ENCODE measurements around the gene CLEC18B.
"Not testable (repeated sequence)": the region's sequence is repeated elsewhere in the genome, so short reads cannot be mapped to it uniquely, and the experiment has no call there.

The CLEC18B gene

GRCh38 chr16:74443624-74444346, 22.5 kb upstream of the CLEC18B start:
- DNase-seq = not testable (repeated sequence)

- DNase-seq = peak; percentile 51 to 67 (median 54)
Observed at GRCh38 chr16:74439685-74440084, 18.4 kb upstream of the CLEC18B start.

GRCh38 chr16:74438492-74438979, 17.3 kb upstream of the CLEC18B start:
- no peak for DNase-seq

GRCh38 chr16:74431516-74431915, 10.2 kb upstream of the CLEC18B start:
- DNase-seq = no peak

GRCh38 chr16:74430036-74430712, 8.9 kb upstream of the CLEC18B start:
- DNase-seq = peak; percentile 41 to 52 (median 44)

GRCh38 chr16:74428493-74428892, 7.2 kb upstream of the CLEC18B start:
- not testable (repeated sequence) for DNase-seq

GRCh38 chr16:74425751-74426150, 4.5 kb upstream of the CLEC18B start:
- not testable (repeated sequence) for DNase-seq

- DNase-seq = not testable (repeated sequence)
Observed at GRCh38 chr16:74423721-74424120, 2.4 kb upstream of the CLEC18B start.

- DNase-seq = not testable (repeated sequence)
Observed at GRCh38 chr16:74422086-74422485, 808 bp upstream of the CLEC18B start.

GRCh38 chr16:74421482-74421785, 156 bp upstream of the CLEC18B start:
- not testable (repeated sequence) for DNase-seq

- DNase-seq = not testable (repeated sequence)
Observed at GRCh38 chr16:74419811-74420210, 1.5 kb downstream of the CLEC18B start.

- DNase-seq = not testable (repeated sequence)
Observed at GRCh38 chr16:74417897-74418296, 3.4 kb downstream of the CLEC18B start.

GRCh38 chr16:74413920-74414319, 7.4 kb downstream of the CLEC18B start:
- not testable (repeated sequence) for DNase-seq

- DNase-seq = not testable (repeated sequence)
Observed at GRCh38 chr16:74413485-74413884, 7.8 kb downstream of the CLEC18B start.

GRCh38 chr16:74412775-74413390, 8.4 kb downstream of the CLEC18B start:
- not testable (repeated sequence) for DNase-seq

GRCh38 chr16:74412138-74412774, 9.0 kb downstream of the CLEC18B start:
- not testable (repeated sequence) for DNase-seq

- not testable (repeated sequence) for DNase-seq
Observed at GRCh38 chr16:74410981-74411380, 10.3 kb downstream of the CLEC18B start.

GRCh38 chr16:74410057-74410957, 11.0 kb downstream of the CLEC18B start:
- DNase-seq = not testable (repeated sequence)

GRCh38 chr16:74409185-74409981, 11.9 kb downstream of the CLEC18B start:
- peak in 1 of 4 experiments; percentile 0 for DNase-seq

GRCh38 chr16:74407362-74407705, 13.9 kb downstream of the CLEC18B start:
- peak; percentile 6 to 38 (median 18) for DNase-seq

All from suppressor macrophage (primary cell).